Transverse colon (tissue), 4 donors: Measurements from ENCODE around the gene FUZ. TPM values are rescaled to one million over a fixed set of nuclear protein-coding genes. Genes with fewer than 3 reads are reported as not detected.

Experiments
- DNase-seq: peaks from one replicate; pipeline ENCODE4 v3.0.0-alpha.2; 2019
- H3K27ac ChIP-seq, 4 donors: fragments of 200-600 bp; sonication (generic); 2 replicates each; pipeline ENCODE4 v1.5.1; 2016 to 2018; ENCODE audit warnings: inconsistent platforms in 4 of 4
- H3K27me3 ChIP-seq: fragments of 200-600 bp; sonication (generic); 2 replicates; pipeline ENCODE4 v1.5.1; 2017; ENCODE audit warnings: inconsistent platforms
- H3K36me3 ChIP-seq, 4 donors: fragments of 200-600 bp; sonication (generic); 2 replicates each; pipeline ENCODE4 v1.5.1; 2017 to 2019; ENCODE audit warnings: inconsistent platforms in 4 of 4
- H3K4me1 ChIP-seq, 4 donors: fragments of 200-600 bp; sonication (generic); 2 replicates each; pipeline ENCODE4 v1.5.1; 2017 to 2020; ENCODE audit warnings: inconsistent platforms in 4 of 4
- H3K4me3 ChIP-seq, 4 donors: fragments of 200-600 bp; sonication (generic); 1 replicate in 1 of 4; 2 replicates in 3 of 4; pipeline versions ENCODE4 v1.5.1 to v1.6.1; 2017 to 2019; ENCODE audit warnings: inconsistent platforms in 4 of 4
- H3K9me3 ChIP-seq, 2 donors: fragments of 200-600 bp; sonication (generic); 2 replicates each; pipeline ENCODE4 v1.5.1; 2017 to 2019; ENCODE audit warnings: inconsistent platforms in 2 of 2
- CTCF ChIP-seq, 5 experiments: fragments of 200-600 bp in 3 of 5; fragments of 450-650 bp in 2 of 5; sonication (generic) in 3 of 5; IDR thresholded peaks; 1 replicate in 2 of 5; 2 replicates in 3 of 5; pipeline ENCODE4 v1.5.1; 2016 to 2017; ENCODE audit warnings: antibody characterized with exemption in 5 of 5, inconsistent platforms in 3 of 5, mild to moderate bottlenecking in 2 of 5, moderate library complexity in 1 of 5
- EP300 ChIP-seq: sonication (generic); formaldehyde crosslinking; IDR thresholded peaks from one replicate; pipeline ENCODE4 v1.6.1; 2017; ENCODE audit warnings: antibody characterized with exemption, low read depth
- POLR2A ChIP-seq: fragments of 450-650 bp; IDR thresholded peaks from one replicate; pipeline ENCODE4 v1.6.1; 2016; ENCODE audit warnings: antibody characterized with exemption, mild to moderate bottlenecking, moderate library complexity
- POLR2AphosphoS5 ChIP-seq, 3 donors: sonication (generic); formaldehyde crosslinking; IDR thresholded peaks; one replicate each; pipeline ENCODE4 v1.6.1; 2016; ENCODE audit warnings: antibody characterized with exemption in 3 of 3
- WGBS, 2 donors: methylation state at CpG; one replicate each; pipeline ENCODE4 v1.1.5; 2018; ENCODE audit warnings: low coverage in 1 of 2; 5-methylcytosine and 5-hydroxymethylcytosine counted together
- in situ Hi-C, 4 donors: fragments of 200-750 bp; cut with MboI; loops; one replicate each; pipeline versions ENCODE4 v1.15.0 to v1.15.1; 2017; ENCODE audit warnings: low sequenced_read_pairs in 3 of 4, low pct_ligation_motif_present in 1 of 4, low pct_unique_long_range_greater_than_20kb in 1 of 4
- intact Hi-C: fragments of 100-400 bp; cut with DNase I; formaldehyde crosslinking; loops from one replicate; pipeline ENCODE4 v1.15.1; 2023; ENCODE audit warnings: low total_unique reads
- total RNA-seq, 4 donors: library from RNA; depleted of rRNA; stranded (reverse); fragments of >200 nt; gene quantifications; one replicate each; pipeline ENCODE4 v1.1.0, GENCODE V29; 2016

FUZ gene
- total RNA-seq, 4 donors from 2014 or later = 10.2 to 20.1 (median 13.1) TPM

- no peak overlapping the region for H3K4me3 ChIP-seq
- in situ Hi-C loops = no loop called here
- no peak for TF ChIP-seq EP300
- no peak for TF ChIP-seq POLR2A
- TF ChIP-seq CTCF (IDR thresholded peaks at IDR 0.05) = no peak
- TF ChIP-seq POLR2AphosphoS5 (IDR thresholded peaks at IDR 0.05) = no peak
- no peaks in the 10 kb centered on the region for H3K27me3 ChIP-seq
- H3K4me1 ChIP-seq = peaks cover 0 to 10% (median 4%) of the 10 kb centered on the region in 4 donors
- WGBS, 2 donors = 67 to 94% methylated on average over 2 to 8 of the region's 8 CpGs
- no peaks in the 10 kb centered on the region for H3K9me3 ChIP-seq
- intact Hi-C loops = no loop called here
- H3K36me3 ChIP-seq = no peaks in the 10 kb centered on the region
- no peak overlapping the region for H3K27ac ChIP-seq
- no peak for DNase-seq
Measured at GRCh38 chr19:49774969-49775368, 38.1 kb downstream of the FUZ start.

- WGBS, 2 donors = 80 to 93% methylated on average over 3 to 8 of the region's 8 CpGs
Measured at GRCh38 chr19:49773663-49774350, 39.3 kb downstream of the FUZ start.

GRCh38 chr19:49772850-49773432, 40.2 kb downstream of the FUZ start:
- in situ Hi-C loops (no loop called here), intact Hi-C loops (no loop called here)
- no peak for DNase-seq
- TF ChIP-seq POLR2AphosphoS5 (IDR thresholded peaks at IDR 0.05) = no peak
- no peak for TF ChIP-seq POLR2A
- no peak for TF ChIP-seq CTCF (IDR thresholded peaks at IDR 0.05)
- TF ChIP-seq EP300 = no peak
- Histone ChIP-seq H3K27me3 (no peaks in the 10 kb centered on the region), H3K36me3 (no peaks in the 10 kb centered on the region), H3K4me3 (no peak overlapping the region), H3K4me1 (peaks cover 8 to 20% (median 15%) of the 10 kb centered on the region in 4 donors), H3K27ac (no peak overlapping the region), H3K9me3 (no peaks in the 10 kb centered on the region)
- WGBS, 2 donors = 93 to 100% methylated on average over 3 to 10 of the region's 10 CpGs

More at GRCh38 chr19:49773663-49774350, 39.3 kb downstream of the FUZ start:
- DNase-seq = no peak
- H3K4me1 ChIP-seq = peaks cover 0 to 11% (median 7%) of the 10 kb centered on the region in 4 donors
- no peak overlapping the region for H3K27ac ChIP-seq
- no peak overlapping the region for H3K4me3 ChIP-seq
- no peaks in the 10 kb centered on the region for H3K27me3 ChIP-seq
- intact Hi-C loops = no loop called here
- in situ Hi-C loops = no loop called here
- no peaks in the 10 kb centered on the region for H3K9me3 ChIP-seq
- no peak for TF ChIP-seq POLR2A
- no peak for TF ChIP-seq POLR2AphosphoS5 (IDR thresholded peaks at IDR 0.05)
- TF ChIP-seq CTCF (IDR thresholded peaks at IDR 0.05) = no peak
- no peak for TF ChIP-seq EP300
- no peaks in the 10 kb centered on the region for H3K36me3 ChIP-seq

- peaks cover 13 to 26% (median 21%) of the 10 kb centered on the region in 4 donors for H3K4me1 ChIP-seq
- H3K36me3 ChIP-seq = no peaks in the 10 kb centered on the region
- H3K4me3 ChIP-seq = no peak overlapping the region
- WGBS, 2 donors = 87 to 97% methylated on average over 6 to 13 of the region's 13 CpGs
- in situ Hi-C loops (no loop called here), intact Hi-C loops (no loop called here)
- no peaks in the 10 kb centered on the region for H3K9me3 ChIP-seq
- H3K27me3 ChIP-seq = no peaks in the 10 kb centered on the region
- H3K27ac ChIP-seq = no peak overlapping the region
- peak; percentile 45 for DNase-seq
- no peak for TF ChIP-seq EP300
- no peak for TF ChIP-seq POLR2AphosphoS5 (IDR thresholded peaks at IDR 0.05)
- no peak for TF ChIP-seq CTCF (IDR thresholded peaks at IDR 0.05)
- TF ChIP-seq POLR2A = no peak
Measured at GRCh38 chr19:49771674-49772139, 41.4 kb downstream of the FUZ start.
